Stimulated activated effector memory CD8-positive, alpha-beta T cell treated with anti-CD3 and anti-CD28 coated beads, Interleukin-12 subunit alpha, Interleukin-12 subunit beta, amount 100 ng/mL, for 72 hours (primary cell): ENCODE data around the gene VIT.

ENCODE experiments used
- ATAC-seq: fragments of 150-1000 bp; cut with Tn5 transposase; 2 replicates; pipeline ENCODE4 v1.10.0; 2021
- DNase-seq, 2 donors: peaks; one replicate each; pipeline ENCODE4 v3.0.0; 2021 to 2022; ENCODE audit warnings: low spot score in 2 of 2
- H3K27ac Mint-ChIP-seq: one replicate; pipeline ENCODE4 v1.8.0; 2022; ENCODE audit warnings: mild to moderate bottlenecking, mixed read lengths
- H3K36me3 Mint-ChIP-seq: one replicate; pipeline ENCODE4 v1.8.0; 2022; ENCODE audit warnings: mild to moderate bottlenecking, mixed read lengths
- H3K4me1 Mint-ChIP-seq: one replicate; pipeline ENCODE4 v1.8.0; 2022; ENCODE audit warnings: mixed read lengths
- H3K4me3 Mint-ChIP-seq: one replicate; pipeline ENCODE4 v1.8.0; 2022; ENCODE audit warnings: mild to moderate bottlenecking, mixed read lengths
- H3K9me3 Mint-ChIP-seq: one replicate; pipeline ENCODE4 v1.8.0; 2022; ENCODE audit warnings: mixed read lengths

Gene VIT

DNA sequence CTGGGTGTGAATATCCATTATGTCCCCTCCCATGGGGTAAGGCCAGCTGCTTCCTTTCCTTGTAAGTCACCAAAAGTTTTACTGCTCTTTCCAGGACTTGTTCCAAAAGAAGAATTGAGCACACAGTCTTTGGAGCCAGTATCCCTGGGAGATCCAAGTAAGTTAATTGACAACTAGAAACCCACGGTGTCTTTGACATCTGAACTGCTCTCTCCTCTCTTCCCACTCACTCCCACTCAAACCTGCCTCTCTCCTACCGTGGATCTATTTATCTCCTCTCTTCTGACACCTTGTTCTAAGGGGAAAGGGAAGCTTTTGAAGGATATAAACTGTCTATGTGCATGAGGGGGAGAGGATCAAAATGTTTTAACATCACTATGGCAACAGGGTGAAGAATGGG lies 86.7 kb downstream of the VIT start:
- ATAC-seq (no peak), DNase-seq (no peak)
- H3K4me1 Mint-ChIP-seq, result no peaks in the 10 kb centered on the region
- H3K4me3 Mint-ChIP-seq, result no peak overlapping the region
- H3K36me3 Mint-ChIP-seq, result no peaks in the 10 kb centered on the region
- no peak overlapping the region for H3K27ac Mint-ChIP-seq
- H3K9me3 Mint-ChIP-seq, result no peaks in the 10 kb centered on the region

- Mint-ChIP-seq H3K36me3 (no peaks in the 10 kb centered on the region), H3K27ac (no peak overlapping the region), H3K9me3 (no peaks in the 10 kb centered on the region), H3K4me3 (no peak overlapping the region), H3K4me1 (no peaks in the 10 kb centered on the region)
- peak; percentile 76 for ATAC-seq
- DNase-seq, result peak; percentile 71 to 89
Measured at GRCh38 chr2:36785179-36785795, 88.8 kb downstream of the VIT start.

GRCh38 chr2:36789181-36789804 lies 92.8 kb downstream of the VIT start:
- Mint-ChIP-seq H3K9me3 (no peaks in the 10 kb centered on the region), H3K4me1 (no peaks in the 10 kb centered on the region), H3K27ac (peak overlapping the region; percentile 1), H3K36me3 (no peaks in the 10 kb centered on the region), H3K4me3 (no peak overlapping the region)
- no peak for DNase-seq
- no peak for ATAC-seq

- H3K4me1 Mint-ChIP-seq, result peaks cover 11% of the 10 kb centered on the region
- DNase-seq (no peak), ATAC-seq (no peak)
- no peak overlapping the region for H3K4me3 Mint-ChIP-seq
- H3K36me3 Mint-ChIP-seq, result no peaks in the 10 kb centered on the region
- no peaks in the 10 kb centered on the region for H3K9me3 Mint-ChIP-seq
- no peak overlapping the region for H3K27ac Mint-ChIP-seq
Measured at GRCh38 chr2:36792951-36793350, 96.4 kb downstream of the VIT start.

DNA sequence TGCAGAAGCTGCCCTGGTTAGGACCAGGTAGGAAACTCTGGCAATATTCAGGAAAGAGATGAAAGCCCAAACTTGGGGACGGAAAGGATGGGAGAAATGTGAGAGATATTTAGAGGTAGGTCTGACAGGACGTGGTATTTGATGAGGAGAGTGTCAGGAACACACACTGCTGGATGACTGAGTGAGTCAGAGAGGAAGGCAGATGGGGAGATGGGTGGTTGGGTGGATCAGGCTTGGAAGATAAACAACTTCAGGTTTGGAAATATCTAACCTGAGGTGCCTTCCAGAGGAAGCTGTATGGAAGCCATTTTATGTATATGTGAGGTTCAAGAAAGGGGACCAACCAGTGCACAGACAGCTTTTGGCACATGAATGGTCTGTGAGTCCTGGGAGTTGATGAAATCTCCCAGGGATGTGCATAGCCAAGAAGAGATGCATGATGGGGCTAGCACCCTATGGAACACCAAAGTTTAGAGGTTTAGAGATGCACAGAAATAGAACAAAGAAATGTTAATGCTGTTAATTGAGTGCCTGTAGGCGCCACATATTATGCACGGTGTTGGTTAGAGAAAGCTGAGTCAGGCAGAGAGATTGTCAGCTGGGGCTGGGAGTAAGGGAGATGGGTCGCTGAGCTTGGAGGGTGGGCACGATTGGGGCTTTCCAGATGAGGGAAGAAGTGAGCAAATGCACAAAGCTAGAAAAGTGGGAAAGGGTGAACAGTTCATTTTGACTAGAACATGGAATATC lies 101.0 kb downstream of the VIT start:
- H3K9me3 Mint-ChIP-seq, result no peaks in the 10 kb centered on the region
- H3K4me3 Mint-ChIP-seq, result peak overlapping the region; percentile 29
- H3K36me3 Mint-ChIP-seq, result peaks cover 12% of the 10 kb centered on the region
- peak overlapping the region; percentile 1 for H3K27ac Mint-ChIP-seq
- H3K4me1 Mint-ChIP-seq, result peaks cover 32% of the 10 kb centered on the region
- ATAC-seq (no peak), DNase-seq (no peak)

- no peak overlapping the region for H3K4me3 Mint-ChIP-seq
- ATAC-seq (no peak), DNase-seq (no peak)
- no peaks in the 10 kb centered on the region for H3K9me3 Mint-ChIP-seq
- H3K4me1 Mint-ChIP-seq, result peaks cover 32% of the 10 kb centered on the region
- no peak overlapping the region for H3K27ac Mint-ChIP-seq
- H3K36me3 Mint-ChIP-seq, result peaks cover 12% of the 10 kb centered on the region
Measured at GRCh38 chr2:36798724-36799123, 102.2 kb downstream of the VIT start.

DNA sequence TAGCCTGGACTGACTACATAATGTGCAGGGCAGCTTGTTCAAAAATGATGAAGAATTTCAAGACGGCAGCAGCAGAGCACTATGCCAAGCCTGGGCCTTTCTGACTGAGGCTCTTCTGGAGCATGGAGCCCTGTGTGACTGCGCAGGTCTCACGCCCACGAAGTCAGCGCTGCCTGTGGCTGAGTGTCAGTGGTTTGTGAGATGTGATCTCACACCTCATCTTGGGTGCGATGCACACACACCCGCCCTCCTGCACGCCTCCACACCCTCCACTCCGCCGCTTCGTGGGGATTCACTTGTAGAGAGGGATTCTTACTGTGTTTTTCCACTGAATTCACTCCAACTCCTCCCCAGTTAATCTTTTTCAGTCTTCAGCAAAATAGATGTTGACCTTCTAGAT lies 103.9 kb downstream of the VIT start:
- peak overlapping the region; percentile 79 for H3K27ac Mint-ChIP-seq
- H3K9me3 Mint-ChIP-seq, result no peaks in the 10 kb centered on the region
- peak; percentile 96 for ATAC-seq
- H3K4me3 Mint-ChIP-seq, result peak overlapping the region; percentile 51
- H3K36me3 Mint-ChIP-seq, result peaks cover 12% of the 10 kb centered on the region
- H3K4me1 Mint-ChIP-seq, result peaks cover 32% of the 10 kb centered on the region
- peak; percentile 58 to 83 for DNase-seq

DNA sequence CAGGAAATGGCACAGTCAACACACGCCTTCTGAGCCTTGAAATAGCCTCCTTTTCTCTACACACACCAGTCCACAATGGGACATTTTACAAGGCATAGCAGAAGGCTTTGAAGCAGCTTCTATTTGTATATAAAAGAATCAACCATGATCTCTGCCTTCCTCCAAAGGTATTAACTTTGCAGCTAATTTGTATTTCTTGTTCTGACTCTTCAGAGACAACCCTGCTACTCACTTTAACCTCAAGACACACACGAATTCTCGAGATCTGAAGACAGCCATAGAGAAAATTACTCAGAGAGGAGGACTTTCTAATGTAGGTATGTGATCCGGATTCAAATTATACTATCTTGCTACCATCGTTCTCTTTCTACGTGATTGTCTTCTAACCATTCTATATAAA lies 104.6 kb downstream of the VIT start:
- ATAC-seq (peak; percentile 72), DNase-seq (no peak)
- peak overlapping the region; percentile 51 for H3K4me3 Mint-ChIP-seq
- H3K9me3 Mint-ChIP-seq, result no peaks in the 10 kb centered on the region
- peaks cover 12% of the 10 kb centered on the region for H3K36me3 Mint-ChIP-seq
- peak overlapping the region; percentile 79 for H3K27ac Mint-ChIP-seq
- H3K4me1 Mint-ChIP-seq, result peaks cover 39% of the 10 kb centered on the region

GRCh38 chr2:36802952-36803351 lies 106.4 kb downstream of the VIT start:
- no peak for ATAC-seq
- Mint-ChIP-seq H3K4me3 (no peak overlapping the region), H3K9me3 (no peaks in the 10 kb centered on the region), H3K27ac (no peak overlapping the region), H3K36me3 (peaks cover 12% of the 10 kb centered on the region), H3K4me1 (peaks cover 33% of the 10 kb centered on the region)
- no peak for DNase-seq

- no peaks in the 10 kb centered on the region for H3K9me3 Mint-ChIP-seq
- H3K27ac Mint-ChIP-seq, result peak overlapping the region; percentile 60
- H3K36me3 Mint-ChIP-seq, result peaks cover 6% of the 10 kb centered on the region
- peaks cover 18% of the 10 kb centered on the region for H3K4me1 Mint-ChIP-seq
- H3K4me3 Mint-ChIP-seq, result peak overlapping the region; percentile 3
- ATAC-seq (no peak), DNase-seq (no peak)
Measured at GRCh38 chr2:36805635-36806224, 109.2 kb downstream of the VIT start.

DNA sequence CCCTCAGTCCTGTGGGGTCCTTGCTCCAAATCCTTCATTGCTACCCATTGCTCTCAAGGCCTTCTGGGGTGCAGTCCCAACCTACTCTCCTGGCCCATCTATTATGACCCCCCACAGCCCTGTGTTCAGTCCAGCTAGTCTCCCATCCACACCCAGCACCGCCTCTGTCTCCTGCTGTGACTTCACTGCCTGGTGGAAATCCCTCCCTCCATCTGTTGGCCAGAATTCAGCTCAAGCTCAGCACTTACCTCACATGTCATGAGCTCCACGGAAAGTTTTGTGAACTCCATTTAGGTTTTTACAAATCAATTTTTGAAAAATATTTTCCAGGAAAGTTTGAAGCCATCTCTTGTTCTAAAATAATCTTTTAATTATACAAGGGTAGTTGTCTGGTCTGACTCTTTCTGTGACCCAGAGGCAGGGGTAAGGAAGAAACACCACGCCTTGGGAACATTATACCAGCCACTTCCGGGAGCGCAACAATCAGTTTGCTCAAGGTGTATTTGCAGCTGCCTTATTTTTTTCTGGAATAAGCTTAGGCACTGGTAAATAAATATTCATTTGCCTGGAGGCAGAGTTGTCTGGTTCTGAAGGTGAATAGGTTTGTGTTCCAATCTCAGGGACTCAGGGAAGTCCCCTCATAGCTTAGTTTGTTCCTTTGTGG lies 110.8 kb downstream of the VIT start:
- Mint-ChIP-seq H3K27ac (no peak overlapping the region), H3K4me1 (peaks cover 12% of the 10 kb centered on the region)
- ATAC-seq, result no peak

DNA sequence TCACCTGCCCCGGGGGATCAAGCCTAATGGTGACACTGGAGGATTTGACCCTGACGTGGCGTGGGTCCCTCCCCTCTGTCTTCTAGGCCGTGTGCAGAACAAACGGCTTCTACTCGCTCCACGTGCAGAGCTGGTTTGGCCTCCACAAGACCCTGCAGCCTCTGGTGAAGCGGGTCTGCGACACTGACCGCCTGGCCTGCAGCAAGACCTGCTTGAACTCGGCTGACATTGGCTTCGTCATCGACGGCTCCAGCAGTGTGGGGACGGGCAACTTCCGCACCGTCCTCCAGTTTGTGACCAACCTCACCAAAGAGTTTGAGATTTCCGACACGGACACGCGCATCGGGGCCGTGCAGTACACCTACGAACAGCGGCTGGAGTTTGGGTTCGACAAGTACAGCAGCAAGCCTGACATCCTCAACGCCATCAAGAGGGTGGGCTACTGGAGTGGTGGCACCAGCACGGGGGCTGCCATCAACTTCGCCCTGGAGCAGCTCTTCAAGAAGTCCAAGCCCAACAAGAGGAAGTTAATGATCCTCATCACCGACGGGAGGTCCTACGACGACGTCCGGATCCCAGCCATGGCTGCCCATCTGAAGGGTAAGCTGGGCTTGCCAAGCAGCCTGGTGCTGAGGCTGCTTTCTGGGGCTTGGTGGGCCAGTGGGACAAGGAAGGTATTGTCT lies 112.0 kb downstream of the VIT start:
- Mint-ChIP-seq H3K4me3 (no peak overlapping the region), H3K9me3 (no peaks in the 10 kb centered on the region), H3K36me3 (no peaks in the 10 kb centered on the region), H3K4me1 (peaks cover 12% of the 10 kb centered on the region), H3K27ac (no peak overlapping the region)
- DNase-seq, result no peak
- no peak for ATAC-seq

More for the DNA sequence above, 110.8 kb downstream of the VIT start:
- H3K36me3 Mint-ChIP-seq, result no peaks in the 10 kb centered on the region
- DNase-seq, result no peak
- H3K9me3 Mint-ChIP-seq, result no peaks in the 10 kb centered on the region
- no peak overlapping the region for H3K4me3 Mint-ChIP-seq

DNA sequence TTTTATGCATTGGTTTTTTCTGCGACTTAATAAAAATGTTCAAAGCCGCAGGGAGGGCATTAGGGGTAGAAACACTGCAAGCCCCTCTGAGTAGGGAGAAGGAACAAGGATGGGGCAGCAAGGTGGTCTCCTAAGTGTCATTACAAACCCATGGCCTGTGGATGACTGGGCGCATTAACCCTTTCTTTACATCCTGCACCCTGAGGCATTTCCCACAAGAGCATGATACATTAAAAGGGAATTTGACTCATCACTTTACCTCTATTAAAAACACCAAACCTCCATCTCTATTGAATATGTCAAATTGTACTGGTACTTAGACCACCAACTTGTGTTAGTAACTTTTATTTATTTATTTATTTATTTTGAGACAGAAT lies 112.5 kb downstream of the VIT start:
- DNase-seq (no peak), ATAC-seq (no peak)
- peaks cover 12% of the 10 kb centered on the region for H3K4me1 Mint-ChIP-seq
- H3K9me3 Mint-ChIP-seq, result no peaks in the 10 kb centered on the region
- H3K36me3 Mint-ChIP-seq, result no peaks in the 10 kb centered on the region
- H3K4me3 Mint-ChIP-seq, result no peak overlapping the region
- H3K27ac Mint-ChIP-seq, result no peak overlapping the region

DNA sequence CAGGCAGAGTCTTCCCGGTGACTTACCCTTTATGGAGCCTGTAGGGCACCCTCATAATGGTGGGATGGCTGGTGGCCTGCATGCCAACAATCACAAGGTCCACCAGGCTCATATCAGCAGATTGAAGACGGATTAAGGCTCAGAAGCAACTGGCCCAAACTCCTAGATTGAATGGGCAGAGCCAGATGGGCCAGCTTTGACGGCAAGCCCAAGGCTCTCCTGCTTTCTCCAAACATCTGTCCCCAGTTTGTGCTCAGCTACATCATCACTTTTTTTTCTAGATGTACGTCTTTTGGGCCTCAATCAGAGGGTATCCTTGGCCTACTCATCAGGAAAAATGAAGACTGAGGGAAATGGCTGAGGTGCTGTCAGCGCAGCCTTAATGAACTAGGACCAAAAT lies 114.6 kb downstream of the VIT start:
- H3K4me3 Mint-ChIP-seq, result no peak overlapping the region
- H3K4me1 Mint-ChIP-seq, result peaks cover 5% of the 10 kb centered on the region
- H3K27ac Mint-ChIP-seq, result no peak overlapping the region
- ATAC-seq, result no peak
- H3K36me3 Mint-ChIP-seq, result no peaks in the 10 kb centered on the region
- no peak for DNase-seq
- H3K9me3 Mint-ChIP-seq, result no peaks in the 10 kb centered on the region

DNA sequence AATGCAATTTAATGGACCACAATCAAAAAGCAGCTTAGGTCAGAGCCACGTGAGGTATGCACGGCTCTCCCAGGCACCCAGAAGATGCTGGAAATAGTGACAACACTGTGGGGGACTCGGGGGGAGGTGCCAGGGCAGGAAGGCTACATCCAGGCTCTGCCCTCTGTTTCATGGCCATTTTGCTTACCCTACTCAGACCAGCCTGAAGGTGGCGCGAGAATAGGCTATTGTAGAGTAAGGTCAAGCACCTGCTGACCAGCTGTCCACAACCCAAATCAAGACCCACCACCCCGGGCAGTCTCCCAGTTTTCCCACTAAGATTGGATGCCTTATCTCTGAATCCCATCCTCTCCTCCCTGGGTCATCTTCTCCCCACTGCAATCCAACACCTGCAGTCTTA lies 115.7 kb downstream of the VIT start:
- Mint-ChIP-seq H3K27ac (no peak overlapping the region), H3K9me3 (no peaks in the 10 kb centered on the region), H3K4me1 (peaks cover 6% of the 10 kb centered on the region), H3K36me3 (no peaks in the 10 kb centered on the region), H3K4me3 (no peak overlapping the region)
- DNase-seq, result no peak
- no peak for ATAC-seq
